SK-N-SH treated with all-trans-retinoic acid at 6 μM for 48 hours (cell line): ENCODE data around the gene LIG1.

Experiments used
- ATAC-seq: fragments of 200-7000 bp; cut with Tn5 transposase; 3 replicates; pipeline ENCODE4 v1.9.1; 2020; ENCODE audit warnings: mild to moderate bottlenecking, moderate library complexity
- ARNTL ChIP-seq: fragments of 450-650 bp; formaldehyde crosslinking; IDR thresholded peaks from 2 replicates; pipeline ENCODE4 v1.5.0; 2020; ENCODE audit warnings: low read depth, mild to moderate bottlenecking, moderate library complexity, borderline replicate concordance
- BACH2 ChIP-seq: fragments of 250-450 bp; sonication (Bioruptor Pico); IDR thresholded peaks from 2 replicates; pipeline ENCODE4 v1.9.0; 2021; ENCODE audit warnings: mild to moderate bottlenecking, borderline replicate concordance
- CSDC2 ChIP-seq: fragments of 250-450 bp; sonication (Bioruptor Pico); IDR thresholded peaks from 2 replicates; pipeline ENCODE4 v1.5.0; 2020; ENCODE audit warnings: mild to moderate bottlenecking, moderate library complexity
- ESRRG ChIP-seq: fragments of 250-450 bp; sonication (Bioruptor Pico); IDR thresholded peaks from 2 replicates; pipeline ENCODE4 v1.6.1; 2021; ENCODE audit warnings: mild to moderate bottlenecking
- GLIS3 ChIP-seq: fragments of 250-450 bp; sonication (Bioruptor Pico); IDR thresholded peaks from 2 replicates; pipeline ENCODE4 v1.5.0; 2020; ENCODE audit warnings: mild to moderate bottlenecking, moderate library complexity
- ISL1 ChIP-seq: fragments of 250-450 bp; sonication (Bioruptor Pico); IDR thresholded peaks from 2 replicates; pipeline ENCODE4 v2.1.2; 2022; ENCODE audit warnings: mild to moderate bottlenecking, moderate library complexity
- OSR1 ChIP-seq: fragments of 250-450 bp; sonication (Bioruptor Pico); IDR thresholded peaks from 2 replicates; pipeline ENCODE4 v1.8.0; 2022; ENCODE audit warnings: moderate library complexity, mild to moderate bottlenecking, inconsistent platforms
- PPARA ChIP-seq: fragments of 250-450 bp; sonication (Bioruptor Pico); IDR thresholded peaks from 2 replicates; pipeline ENCODE4 v1.5.0; 2020; ENCODE audit warnings: mild to moderate bottlenecking, borderline replicate concordance
- RARB ChIP-seq: fragments of 250-450 bp; sonication (Bioruptor Pico); IDR thresholded peaks from 2 replicates; pipeline ENCODE4 v1.8.0; 2021; ENCODE audit warnings: mild to moderate bottlenecking, moderate library complexity
- SNAI2 ChIP-seq: fragments of 250-450 bp; sonication (Bioruptor Pico); IDR thresholded peaks from 2 replicates; pipeline ENCODE4 v1.5.0; 2020; ENCODE audit warnings: mild to moderate bottlenecking, moderate library complexity
- TCF4 ChIP-seq: fragments of 250-450 bp; sonication (Bioruptor Pico); IDR thresholded peaks from 2 replicates; pipeline ENCODE4 v1.8.0; 2021; ENCODE audit warnings: mild to moderate bottlenecking, moderate library complexity, borderline replicate concordance
- TOX ChIP-seq: fragments of 250-450 bp; sonication (Bioruptor Pico); IDR thresholded peaks from 2 replicates; pipeline ENCODE4 v1.8.0; 2021; ENCODE audit warnings: mild to moderate bottlenecking, moderate library complexity, borderline replicate concordance
- ZC3H10 ChIP-seq: fragments of 250-450 bp; sonication (Bioruptor Pico); IDR thresholded peaks from 2 replicates; pipeline ENCODE4 v1.5.1; 2021; ENCODE audit warnings: mild to moderate bottlenecking, moderate library complexity
- ZNF565 ChIP-seq: fragments of 450-650 bp; formaldehyde crosslinking; conservative IDR thresholded peaks from 2 replicates; pipeline ENCODE4 v1.5.0; 2020; ENCODE audit warnings: low read depth, mild to moderate bottlenecking, moderate library complexity
- ZNF70 ChIP-seq: fragments of 450-650 bp; formaldehyde crosslinking; IDR thresholded peaks from 2 replicates; pipeline ENCODE4 v1.5.0; 2020; ENCODE audit warnings: mild to moderate bottlenecking, moderate library complexity
- ZNF8 ChIP-seq: fragments of 450-650 bp; formaldehyde crosslinking; IDR thresholded peaks from 2 replicates; pipeline ENCODE4 v1.5.0; 2020; ENCODE audit warnings: mild to moderate bottlenecking, moderate library complexity
- TF ChIP-seq, protein P1 (sequence below): fragments of 250-450 bp; sonication (Bioruptor Pico); IDR thresholded peaks from 2 replicates; pipeline ENCODE4 v1.5.1; 2020; ENCODE audit warnings: low read depth, mild to moderate bottlenecking, moderate library complexity
- TF ChIP-seq, protein P2 (sequence below): fragments of 250-450 bp; sonication (Bioruptor Pico); IDR thresholded peaks from 2 replicates; pipeline ENCODE4 v1.5.0; 2020; ENCODE audit warnings: mild to moderate bottlenecking, moderate library complexity
- TF ChIP-seq, protein P3 (sequence below): fragments of 250-450 bp; sonication (Bioruptor Pico); IDR thresholded peaks from 2 replicates; pipeline ENCODE4 v1.5.1; 2021; ENCODE audit warnings: mild to moderate bottlenecking, moderate library complexity
- TF ChIP-seq, protein P4 (sequence below): fragments of 250-450 bp; sonication (Bioruptor Pico); IDR thresholded peaks from 2 replicates; pipeline ENCODE4 v1.8.0; 2021; ENCODE audit warnings: low read depth, mild to moderate bottlenecking, moderate library complexity, borderline replicate concordance
- TF ChIP-seq, protein P5 (sequence below): fragments of 250-450 bp; sonication (Bioruptor Pico); IDR thresholded peaks from 2 replicates; pipeline ENCODE4 v1.8.0; 2020; ENCODE audit warnings: mild to moderate bottlenecking, moderate library complexity, borderline replicate concordance

The LIG1 gene

DNA sequence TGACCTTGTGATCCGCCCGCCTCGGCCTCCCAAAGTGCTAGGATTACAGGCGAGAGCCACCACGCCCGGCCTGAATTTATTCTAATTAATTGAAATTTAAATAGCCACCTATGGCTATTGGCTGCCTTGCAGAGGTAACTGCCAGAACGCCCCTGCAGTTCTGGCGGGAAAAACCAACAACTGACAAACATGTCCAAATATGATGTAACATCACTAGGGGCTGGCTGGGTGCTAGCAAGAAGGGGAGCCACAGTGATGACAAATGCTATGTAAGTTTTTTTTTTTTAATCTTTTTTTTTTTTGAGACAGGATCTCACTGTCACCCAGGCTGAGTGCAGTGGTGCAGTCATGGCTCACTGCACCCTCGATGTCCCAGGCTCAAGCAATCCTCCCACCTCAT, 13.2 kb upstream of the LIG1 start:
- TF ChIP-seq, protein P1, sequence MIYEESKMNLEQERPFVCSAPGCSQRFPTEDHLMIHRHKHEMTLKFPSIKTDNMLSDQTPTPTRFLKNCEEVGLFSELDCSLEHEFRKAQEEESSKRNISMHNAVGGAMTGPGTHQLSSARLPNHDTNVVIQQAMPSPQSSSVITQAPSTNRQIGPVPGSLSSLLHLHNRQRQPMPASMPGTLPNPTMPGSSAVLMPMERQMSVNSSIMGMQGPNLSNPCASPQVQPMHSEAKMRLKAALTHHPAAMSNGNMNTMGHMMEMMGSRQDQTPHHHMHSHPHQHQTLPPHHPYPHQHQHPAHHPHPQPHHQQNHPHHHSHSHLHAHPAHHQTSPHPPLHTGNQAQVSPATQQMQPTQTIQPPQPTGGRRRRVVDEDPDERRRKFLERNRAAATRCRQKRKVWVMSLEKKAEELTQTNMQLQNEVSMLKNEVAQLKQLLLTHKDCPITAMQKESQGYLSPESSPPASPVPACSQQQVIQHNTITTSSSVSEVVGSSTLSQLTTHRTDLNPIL (CRISPR knock-in tag), result no peak
- TF ChIP-seq ESRRG (no peak), BACH2 (no peak), CSDC2 (CRISPR knock-in tag) (no peak), ARNTL (CRISPR knock-in tag) (no peak), TCF4 (CRISPR knock-in tag) (no peak), ZNF8 (CRISPR knock-in tag) (no peak), RARB (CRISPR knock-in tag) (no peak), ZNF70 (CRISPR knock-in tag) (no peak), SNAI2 (CRISPR knock-in tag) (no peak), ZNF565 (CRISPR knock-in tag) (no peak), GLIS3 (no peak), ZC3H10 (CRISPR knock-in tag) (no peak)
- TF ChIP-seq, protein P2, sequence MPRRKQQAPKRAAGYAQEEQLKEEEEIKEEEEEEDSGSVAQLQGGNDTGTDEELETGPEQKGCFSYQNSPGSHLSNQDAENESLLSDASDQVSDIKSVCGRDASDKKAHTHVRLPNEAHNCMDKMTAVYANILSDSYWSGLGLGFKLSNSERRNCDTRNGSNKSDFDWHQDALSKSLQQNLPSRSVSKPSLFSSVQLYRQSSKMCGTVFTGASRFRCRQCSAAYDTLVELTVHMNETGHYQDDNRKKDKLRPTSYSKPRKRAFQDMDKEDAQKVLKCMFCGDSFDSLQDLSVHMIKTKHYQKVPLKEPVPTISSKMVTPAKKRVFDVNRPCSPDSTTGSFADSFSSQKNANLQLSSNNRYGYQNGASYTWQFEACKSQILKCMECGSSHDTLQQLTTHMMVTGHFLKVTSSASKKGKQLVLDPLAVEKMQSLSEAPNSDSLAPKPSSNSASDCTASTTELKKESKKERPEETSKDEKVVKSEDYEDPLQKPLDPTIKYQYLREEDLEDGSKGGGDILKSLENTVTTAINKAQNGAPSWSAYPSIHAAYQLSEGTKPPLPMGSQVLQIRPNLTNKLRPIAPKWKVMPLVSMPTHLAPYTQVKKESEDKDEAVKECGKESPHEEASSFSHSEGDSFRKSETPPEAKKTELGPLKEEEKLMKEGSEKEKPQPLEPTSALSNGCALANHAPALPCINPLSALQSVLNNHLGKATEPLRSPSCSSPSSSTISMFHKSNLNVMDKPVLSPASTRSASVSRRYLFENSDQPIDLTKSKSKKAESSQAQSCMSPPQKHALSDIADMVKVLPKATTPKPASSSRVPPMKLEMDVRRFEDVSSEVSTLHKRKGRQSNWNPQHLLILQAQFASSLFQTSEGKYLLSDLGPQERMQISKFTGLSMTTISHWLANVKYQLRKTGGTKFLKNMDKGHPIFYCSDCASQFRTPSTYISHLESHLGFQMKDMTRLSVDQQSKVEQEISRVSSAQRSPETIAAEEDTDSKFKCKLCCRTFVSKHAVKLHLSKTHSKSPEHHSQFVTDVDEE (CRISPR knock-in tag), result no peak
- TF ChIP-seq, protein P3, sequence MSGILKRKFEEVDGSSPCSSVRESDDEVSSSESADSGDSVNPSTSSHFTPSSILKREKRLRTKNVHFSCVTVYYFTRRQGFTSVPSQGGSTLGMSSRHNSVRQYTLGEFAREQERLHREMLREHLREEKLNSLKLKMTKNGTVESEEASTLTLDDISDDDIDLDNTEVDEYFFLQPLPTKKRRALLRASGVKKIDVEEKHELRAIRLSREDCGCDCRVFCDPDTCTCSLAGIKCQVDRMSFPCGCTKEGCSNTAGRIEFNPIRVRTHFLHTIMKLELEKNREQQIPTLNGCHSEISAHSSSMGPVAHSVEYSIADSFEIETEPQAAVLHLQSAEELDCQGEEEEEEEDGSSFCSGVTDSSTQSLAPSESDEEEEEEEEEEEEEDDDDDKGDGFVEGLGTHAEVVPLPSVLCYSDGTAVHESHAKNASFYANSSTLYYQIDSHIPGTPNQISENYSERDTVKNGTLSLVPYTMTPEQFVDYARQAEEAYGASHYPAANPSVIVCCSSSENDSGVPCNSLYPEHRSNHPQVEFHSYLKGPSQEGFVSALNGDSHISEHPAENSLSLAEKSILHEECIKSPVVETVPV (CRISPR knock-in tag), result no peak
- TF ChIP-seq, all 23 proteins: peak for 0
- no peak for ATAC-seq

DNA sequence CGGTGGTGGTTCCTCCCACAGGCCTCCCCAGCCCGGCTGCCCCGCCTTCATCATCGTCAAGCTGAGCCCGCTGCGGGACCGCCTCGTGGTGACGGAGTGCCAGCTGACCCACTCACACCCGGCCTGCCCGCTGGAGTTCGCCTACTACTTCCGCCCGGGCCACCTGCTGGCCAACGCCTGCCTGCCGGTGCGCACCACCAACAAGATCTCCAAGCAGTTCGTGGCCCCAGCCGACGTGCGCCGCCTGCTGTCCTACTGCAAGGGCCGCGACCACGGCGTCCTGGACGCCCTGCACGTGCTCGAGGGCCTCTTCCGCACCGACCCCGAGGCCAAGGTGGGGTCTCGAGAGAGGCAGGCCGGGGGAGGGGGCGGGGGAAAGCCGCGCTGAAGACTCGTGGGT, 12.3 kb upstream of the LIG1 start:
- no peak for TF ChIP-seq CSDC2 (CRISPR knock-in tag)
- TF ChIP-seq, protein P4, sequence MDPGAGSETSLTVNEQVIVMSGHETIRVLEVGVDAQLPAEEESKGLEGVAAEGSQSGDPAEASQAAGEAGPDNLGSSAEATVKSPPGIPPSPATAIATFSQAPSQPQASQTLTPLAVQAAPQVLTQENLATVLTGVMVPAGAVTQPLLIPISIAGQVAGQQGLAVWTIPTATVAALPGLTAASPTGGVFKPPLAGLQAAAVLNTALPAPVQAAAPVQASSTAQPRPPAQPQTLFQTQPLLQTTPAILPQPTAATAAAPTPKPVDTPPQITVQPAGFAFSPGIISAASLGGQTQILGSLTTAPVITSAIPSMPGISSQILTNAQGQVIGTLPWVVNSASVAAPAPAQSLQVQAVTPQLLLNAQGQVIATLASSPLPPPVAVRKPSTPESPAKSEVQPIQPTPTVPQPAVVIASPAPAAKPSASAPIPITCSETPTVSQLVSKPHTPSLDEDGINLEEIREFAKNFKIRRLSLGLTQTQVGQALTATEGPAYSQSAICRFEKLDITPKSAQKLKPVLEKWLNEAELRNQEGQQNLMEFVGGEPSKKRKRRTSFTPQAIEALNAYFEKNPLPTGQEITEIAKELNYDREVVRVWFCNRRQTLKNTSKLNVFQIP (CRISPR knock-in tag), result no peak
- no peak for TF ChIP-seq PPARA (CRISPR knock-in tag)
- TF ChIP-seq, protein P3 (CRISPR knock-in tag), result no peak
- TF ChIP-seq SNAI2 (CRISPR knock-in tag), result no peak
- TF ChIP-seq, protein P2 (CRISPR knock-in tag), result no peak
- no peak for TF ChIP-seq TOX (CRISPR knock-in tag)
- TF ChIP-seq, protein P5, sequence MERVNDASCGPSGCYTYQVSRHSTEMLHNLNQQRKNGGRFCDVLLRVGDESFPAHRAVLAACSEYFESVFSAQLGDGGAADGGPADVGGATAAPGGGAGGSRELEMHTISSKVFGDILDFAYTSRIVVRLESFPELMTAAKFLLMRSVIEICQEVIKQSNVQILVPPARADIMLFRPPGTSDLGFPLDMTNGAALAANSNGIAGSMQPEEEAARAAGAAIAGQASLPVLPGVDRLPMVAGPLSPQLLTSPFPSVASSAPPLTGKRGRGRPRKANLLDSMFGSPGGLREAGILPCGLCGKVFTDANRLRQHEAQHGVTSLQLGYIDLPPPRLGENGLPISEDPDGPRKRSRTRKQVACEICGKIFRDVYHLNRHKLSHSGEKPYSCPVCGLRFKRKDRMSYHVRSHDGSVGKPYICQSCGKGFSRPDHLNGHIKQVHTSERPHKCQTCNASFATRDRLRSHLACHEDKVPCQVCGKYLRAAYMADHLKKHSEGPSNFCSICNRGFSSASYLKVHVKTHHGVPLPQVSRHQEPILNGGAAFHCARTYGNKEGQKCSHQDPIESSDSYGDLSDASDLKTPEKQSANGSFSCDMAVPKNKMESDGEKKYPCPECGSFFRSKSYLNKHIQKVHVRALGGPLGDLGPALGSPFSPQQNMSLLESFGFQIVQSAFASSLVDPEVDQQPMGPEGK (CRISPR knock-in tag), result no peak
- no peak for TF ChIP-seq GLIS3
- no peak for TF ChIP-seq OSR1 (CRISPR knock-in tag)
- no peak for TF ChIP-seq ZC3H10 (CRISPR knock-in tag)
- no peak for TF ChIP-seq ZNF565 (CRISPR knock-in tag)
- TF ChIP-seq ISL1, result no peak
- no peak for TF ChIP-seq ESRRG
- no peak for ATAC-seq
